Suprapubic skin (tissue), 4 donors: ENCODE measurements around the gene ATF7IP. TPM values are rescaled to one million over a fixed set of nuclear protein-coding genes. Genes with fewer than 3 reads are reported as not detected.
"Not testable (repeated sequence)": the region's sequence is repeated elsewhere in the genome, so short reads cannot be mapped to it uniquely, and the experiment has no call there.

Experiments used
- DNase-seq, 2 donors: peaks; one replicate each; pipeline ENCODE4 v3.0.0-alpha.2; 2019; ENCODE audit warnings: low spot score in 2 of 2
- H3K27ac ChIP-seq: fragments of 200-600 bp; sonication (generic); one replicate; pipeline ENCODE4 v1.5.1; 2019
- H3K27me3 ChIP-seq: fragments of 200-600 bp; sonication (generic); one replicate; pipeline ENCODE4 v1.5.1; 2019
- H3K36me3 ChIP-seq: fragments of 200-600 bp; sonication (generic); one replicate; pipeline ENCODE4 v1.5.1; 2019
- H3K4me1 ChIP-seq: fragments of 200-600 bp; sonication (generic); one replicate; pipeline ENCODE4 v1.5.1; 2019
- H3K4me3 ChIP-seq: fragments of 200-600 bp; sonication (generic); one replicate; pipeline ENCODE4 v1.5.1; 2019; ENCODE audit warnings: mild to moderate bottlenecking
- H3K9me3 ChIP-seq: fragments of 200-600 bp; sonication (generic); one replicate; pipeline ENCODE4 v1.5.1; 2019
- CTCF ChIP-seq, 2 donors: fragments of 200-600 bp in 1 of 2; fragments of 450-650 bp in 1 of 2; sonication (generic) in 1 of 2; IDR thresholded peaks; one replicate each; pipeline ENCODE4 v1.5.1; 2016 to 2019; ENCODE audit warnings: antibody characterized with exemption in 2 of 2, mild to moderate bottlenecking in 1 of 2, moderate library complexity in 1 of 2
- EP300 ChIP-seq: sonication (generic); formaldehyde crosslinking; IDR thresholded peaks from one replicate; pipeline ENCODE4 v1.6.1; 2017; ENCODE audit warnings: antibody characterized with exemption
- POLR2A ChIP-seq, 2 donors: fragments of 450-650 bp; IDR thresholded peaks; one replicate each; pipeline ENCODE4 v1.6.1; 2017; ENCODE audit warnings: antibody characterized with exemption in 2 of 2, mild to moderate bottlenecking in 2 of 2, moderate library complexity in 2 of 2
- POLR2AphosphoS5 ChIP-seq, 3 donors: sonication (generic); formaldehyde crosslinking; IDR thresholded peaks; one replicate each; pipeline ENCODE4 v1.6.1; 2017; ENCODE audit warnings: antibody characterized with exemption in 3 of 3
- WGBS: methylation state at CpG from one replicate; pipeline ENCODE4 v1.1.5; 2018; 5-methylcytosine and 5-hydroxymethylcytosine counted together
- total RNA-seq, 4 donors: library from RNA; depleted of rRNA; stranded (reverse); fragments of >200 nt; gene quantifications; one replicate each; pipeline ENCODE4 v1.1.0, GENCODE V29; 2016

ATF7IP gene
- total RNA-seq, 4 donors from 2014 or later: 41.0 to 79.6 (median 59.2) TPM

- Histone ChIP-seq H3K36me3 (no peaks in the 10 kb centered on the region), H3K27ac (peak overlapping the region; percentile 49), H3K4me3 (peak overlapping the region; percentile 24), H3K9me3 (peaks cover 7% of the 10 kb centered on the region), H3K4me1 (peaks cover 57% of the 10 kb centered on the region), H3K27me3 (no peaks in the 10 kb centered on the region)
- DNase-seq: no peak
- WGBS: 26% methylated on average over 3 of the region's 3 CpGs
- no peak for TF ChIP-seq CTCF (IDR thresholded peaks at IDR 0.05)
- no peak for TF ChIP-seq POLR2AphosphoS5 (IDR thresholded peaks at IDR 0.05)
- no peak for TF ChIP-seq EP300
- no peak for TF ChIP-seq POLR2A (IDR thresholded peaks at IDR 0.05)
Measured at GRCh38 chr12:14395074-14395778, 29.7 kb downstream of the ATF7IP start.

- Histone ChIP-seq H3K4me1 (peaks cover 49% of the 10 kb centered on the region), H3K36me3 (no peaks in the 10 kb centered on the region), H3K27ac (peak overlapping the region; percentile 6), H3K4me3 (no peak overlapping the region), H3K27me3 (no peaks in the 10 kb centered on the region), H3K9me3 (peaks cover 7% of the 10 kb centered on the region)
- DNase-seq: no peak
- WGBS: 51% methylated on average over 1 of the region's 1 CpG
- TF ChIP-seq POLR2AphosphoS5 (IDR thresholded peaks at IDR 0.05) (no peak), CTCF (IDR thresholded peaks at IDR 0.05) (no peak), EP300 (no peak), POLR2A (IDR thresholded peaks at IDR 0.05) (no peak)
Measured at GRCh38 chr12:14396071-14396470, 30.6 kb downstream of the ATF7IP start.

- H3K4me3 ChIP-seq: no peak overlapping the region
- no peak for DNase-seq
- peaks cover 34% of the 10 kb centered on the region for H3K4me1 ChIP-seq
- H3K9me3 ChIP-seq: peaks cover 7% of the 10 kb centered on the region
- no peaks in the 10 kb centered on the region for H3K36me3 ChIP-seq
- H3K27ac ChIP-seq: no peak overlapping the region
- no peaks in the 10 kb centered on the region for H3K27me3 ChIP-seq
- 91% methylated on average over 3 of the region's 3 CpGs for WGBS
- TF ChIP-seq CTCF (IDR thresholded peaks at IDR 0.05) (no peak), POLR2A (IDR thresholded peaks at IDR 0.05) (no peak), EP300 (no peak), POLR2AphosphoS5 (IDR thresholded peaks at IDR 0.05) (no peak)
Measured at GRCh38 chr12:14399871-14400270, 34.4 kb downstream of the ATF7IP start.

- H3K27ac ChIP-seq: no peak overlapping the region
- 95% methylated on average over 1 of the region's 1 CpG for WGBS
- DNase-seq: no peak
- TF ChIP-seq POLR2A (IDR thresholded peaks at IDR 0.05) (no peak), EP300 (no peak), CTCF (IDR thresholded peaks at IDR 0.05) (no peak), POLR2AphosphoS5 (IDR thresholded peaks at IDR 0.05) (no peak)
- H3K36me3 ChIP-seq: no peaks in the 10 kb centered on the region
- H3K4me3 ChIP-seq: no peak overlapping the region
- peaks cover 28% of the 10 kb centered on the region for H3K4me1 ChIP-seq
- H3K9me3 ChIP-seq: peaks cover 7% of the 10 kb centered on the region
- H3K27me3 ChIP-seq: no peaks in the 10 kb centered on the region
Measured at GRCh38 chr12:14400599-14400998, 35.1 kb downstream of the ATF7IP start.

- peaks cover 21% of the 10 kb centered on the region for H3K4me1 ChIP-seq
- H3K36me3 ChIP-seq, H3K4me3 ChIP-seq, H3K9me3 ChIP-seq, H3K27ac ChIP-seq, DNase-seq, H3K27me3 ChIP-seq: not testable (repeated sequence)
- 86% methylated on average over 6 of the region's 6 CpGs for WGBS
Measured at GRCh38 chr12:14401267-14401666, 35.8 kb downstream of the ATF7IP start.

GRCh38 chr12:14402697-14403096, 37.2 kb downstream of the ATF7IP start:
- peaks cover 19% of the 10 kb centered on the region for H3K4me1 ChIP-seq

More at GRCh38 chr12:14402697-14403096, 37.2 kb downstream of the ATF7IP start:
- Histone ChIP-seq H3K36me3 (no peaks in the 10 kb centered on the region), H3K27ac (no peak overlapping the region), H3K27me3 (no peaks in the 10 kb centered on the region), H3K4me3 (no peak overlapping the region), H3K9me3 (peaks cover 7% of the 10 kb centered on the region)
- TF ChIP-seq POLR2AphosphoS5 (IDR thresholded peaks at IDR 0.05) (no peak), CTCF (IDR thresholded peaks at IDR 0.05) (no peak)
- WGBS: 83% methylated on average over 4 of the region's 4 CpGs
- no peak for DNase-seq
